ENCODE data around the gene PRUNE2.
A peak's percentile ranks its signal among the peaks of the same experiment; 100 is the strongest.

Gene PRUNE2

GRCh38 chr9:76581731-76582130, 324.2 kb downstream of the PRUNE2 start:
- DNase-seq (ENCODE audit: extremely low read depth in 1 of 2, low read depth in 1 of 2): no peak

GRCh38 chr9:76580820-76581219, 325.1 kb downstream of the PRUNE2 start:
- DNase-seq (ENCODE audit: extremely low read depth in 1 of 2, low read depth in 1 of 2): no peak

GRCh38 chr9:76580188-76580587, 325.7 kb downstream of the PRUNE2 start:
- no peak for DNase-seq (ENCODE audit: extremely low read depth in 1 of 2, low read depth in 1 of 2)

DNA sequence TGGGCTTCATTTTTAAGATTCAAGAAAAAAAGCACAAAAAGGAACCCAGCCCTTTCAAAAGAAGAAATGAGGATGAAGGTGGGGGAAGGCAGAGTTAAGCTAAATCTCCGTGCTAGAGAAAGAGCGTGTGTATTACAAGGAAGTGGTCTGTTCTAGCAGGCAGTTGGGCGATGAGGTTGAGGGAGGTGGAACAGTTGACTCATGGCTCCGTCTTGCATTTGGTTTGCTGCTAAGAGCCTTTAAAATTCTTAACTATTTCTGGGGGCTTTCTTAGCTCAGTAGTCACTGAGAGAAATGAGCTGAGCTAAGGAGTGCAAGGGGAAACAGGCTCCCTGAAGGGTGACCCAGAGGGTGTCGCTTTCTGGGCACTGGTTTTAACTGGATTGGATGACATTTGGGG, 329.6 kb downstream of the PRUNE2 start:
- DNase-seq (ENCODE audit: extremely low read depth in 1 of 2, low read depth in 1 of 2): peak; percentile 61 to 82

GRCh38 chr9:76575761-76576160, 330.2 kb downstream of the PRUNE2 start:
- DNase-seq (ENCODE audit: extremely low read depth in 1 of 2, low read depth in 1 of 2): no peak

DNA sequence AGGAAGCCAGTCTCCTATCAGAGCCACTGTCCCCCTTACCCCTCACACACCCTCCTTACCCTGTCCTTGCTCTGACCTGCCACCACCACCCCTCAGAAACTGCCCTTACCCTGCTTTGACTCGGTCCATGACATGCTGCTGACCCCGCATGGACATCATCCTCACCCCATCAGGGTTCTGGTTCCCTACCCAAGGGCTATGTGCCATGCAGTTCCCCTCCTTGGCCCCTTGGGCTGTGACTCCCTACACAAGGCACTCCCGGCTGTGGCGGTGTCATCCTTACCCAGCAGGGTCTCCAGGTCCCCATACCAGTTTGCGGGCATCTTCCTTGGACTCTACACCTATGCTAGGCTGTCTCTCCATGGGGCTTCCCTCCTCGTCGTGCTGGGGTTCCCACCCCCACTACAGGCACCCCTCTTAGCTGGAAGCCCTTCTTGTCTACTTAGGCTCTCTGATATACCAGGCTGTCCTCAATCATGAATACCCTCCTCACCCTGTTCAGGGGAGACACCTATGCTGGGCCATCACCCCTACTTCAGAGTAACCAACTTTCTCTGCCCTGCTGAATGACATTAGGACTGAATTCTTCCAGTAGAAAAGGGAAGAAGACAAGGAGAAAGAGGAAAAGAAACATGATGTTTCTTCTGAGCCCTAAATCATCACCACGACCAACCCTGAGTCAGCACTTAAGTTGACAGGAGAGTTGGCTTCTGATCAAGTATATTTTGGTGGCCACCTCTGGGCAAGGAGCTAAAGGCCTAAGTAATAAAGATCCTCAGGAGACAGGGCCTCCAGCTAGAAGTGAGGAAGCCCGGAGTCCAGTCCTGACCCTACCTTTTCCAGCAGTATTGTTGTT, 331.8 kb downstream of the PRUNE2 start:
- no peak for DNase-seq (ENCODE audit: extremely low read depth in 1 of 2, low read depth in 1 of 2)

- DNase-seq (ENCODE audit: extremely low read depth in 1 of 2, low read depth in 1 of 2): no peak
These were observed 332.5 kb downstream of the PRUNE2 start for GRCh38 chr9:76573408-76573807.

DNA sequence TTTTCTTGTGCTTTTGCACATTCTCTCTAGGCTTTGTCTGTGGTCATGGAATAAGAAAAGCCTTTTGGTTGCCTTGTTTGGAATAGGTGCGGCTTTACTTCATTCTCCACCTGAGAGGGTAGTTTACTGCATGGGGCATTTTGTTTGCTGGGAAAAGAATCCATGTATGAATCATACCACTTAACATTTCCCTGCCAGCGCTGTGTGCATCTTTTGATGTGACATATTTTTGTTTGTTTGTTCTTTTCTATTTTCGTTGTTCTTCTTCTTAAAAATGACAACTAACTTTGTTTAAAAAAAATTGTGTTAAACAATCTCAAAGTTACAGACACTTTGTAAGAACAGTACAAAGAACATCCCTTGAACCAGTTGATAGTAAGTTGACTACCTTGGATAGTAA, 333.8 kb downstream of the PRUNE2 start:
- no peak for DNase-seq (ENCODE audit: extremely low read depth in 1 of 2, low read depth in 1 of 2)

- DNase-seq (ENCODE audit: extremely low read depth in 1 of 2, low read depth in 1 of 2): no peak
These were observed 334.2 kb downstream of the PRUNE2 start for GRCh38 chr9:76571743-76572146.

DNA sequence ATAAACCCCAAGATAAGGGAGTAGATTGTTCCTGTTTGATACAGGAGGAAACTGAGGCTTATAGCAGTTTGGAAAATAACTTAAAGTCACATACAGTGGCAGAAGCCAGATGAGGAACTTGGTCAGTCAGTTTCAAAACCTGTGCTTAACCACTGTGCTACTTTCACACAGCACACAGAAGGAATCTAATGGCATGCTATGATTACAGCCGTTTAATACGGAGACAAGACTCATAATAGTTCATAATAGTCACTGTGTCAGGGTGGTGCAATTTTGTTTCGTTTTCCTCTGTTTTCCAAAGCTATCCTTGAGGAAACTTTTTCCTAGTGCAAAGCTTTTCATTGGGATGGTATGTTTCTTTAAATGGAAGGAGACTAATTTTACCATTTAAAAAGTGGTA, 334.6 kb downstream of the PRUNE2 start:
- no peak for DNase-seq (ENCODE audit: extremely low read depth in 1 of 2, low read depth in 1 of 2)

DNA sequence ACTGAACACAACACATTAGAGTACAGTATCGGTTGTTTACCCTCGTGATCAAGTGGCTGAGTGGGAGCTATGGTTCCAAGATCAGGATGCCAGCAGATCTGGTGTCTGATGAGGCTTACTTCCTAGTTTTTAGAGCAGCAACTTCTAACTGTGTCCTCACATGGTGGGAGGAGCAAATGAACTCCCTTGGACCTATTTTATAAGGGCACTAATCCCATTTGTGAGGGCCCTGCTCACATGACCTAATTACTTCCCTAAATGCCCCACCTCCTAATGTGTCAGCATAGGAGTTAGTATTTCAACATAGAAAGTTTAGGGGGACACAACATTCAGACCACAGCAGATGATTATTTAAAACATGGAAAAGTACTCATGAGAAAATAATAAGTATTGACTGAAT, 335.1 kb downstream of the PRUNE2 start:
- DNase-seq (ENCODE audit: extremely low read depth in 1 of 2, low read depth in 1 of 2): no peak

- no peak for DNase-seq (ENCODE audit: extremely low read depth in 1 of 2, low read depth in 1 of 2)
These were observed 338.8 kb downstream of the PRUNE2 start for GRCh38 chr9:76567086-76567485.

GRCh38 chr9:76564297-76564696, 341.6 kb downstream of the PRUNE2 start:
- no peak for DNase-seq (ENCODE audit: extremely low read depth in 1 of 2, low read depth in 1 of 2)

GRCh38 chr9:76562511-76562911, 343.4 kb downstream of the PRUNE2 start:
- no peak for DNase-seq (ENCODE audit: extremely low read depth in 1 of 2, low read depth in 1 of 2)

DNA sequence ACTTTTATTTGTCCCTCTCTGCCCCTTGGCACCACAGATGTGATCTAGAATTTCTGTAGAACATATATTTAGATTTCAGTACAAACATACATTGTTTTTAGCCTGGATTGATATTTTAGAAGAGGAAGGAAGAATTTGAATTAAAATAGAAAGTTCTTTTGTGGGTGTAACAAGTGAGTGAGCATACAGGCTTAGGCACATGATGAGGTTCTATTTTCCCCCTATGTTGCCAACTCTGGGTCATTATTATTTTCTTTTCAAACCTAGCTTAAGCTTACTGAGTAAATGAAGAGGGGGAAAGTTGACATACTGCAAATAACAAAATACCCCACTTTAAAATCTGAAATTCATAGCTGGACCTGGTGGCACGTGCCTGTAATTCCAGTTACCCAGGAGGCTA, 344.0 kb downstream of the PRUNE2 start:
- DNase-seq (ENCODE audit: extremely low read depth in 1 of 2, low read depth in 1 of 2): no peak
